Common myeloid progenitor, CD34-positive (primary cell): ENCODE data around the gene KLHDC7B.

Source experiments
- CTCF ChIA-PET: fragments of 350-600 bp; sonication (Branson Sonifier 250); formaldehyde crosslinking; loops from one replicate; lab custom pipeline; 2021; ENCODE audit warnings: antibody characterized with exemption; lab: Charles Lee
- POLR2A ChIA-PET: fragments of 350-600 bp; sonication (Branson Sonifier 250); formaldehyde crosslinking; loops from one replicate; lab custom pipeline; 2021; ENCODE audit warnings: antibody characterized with exemption; lab: Charles Lee
- DNase-seq, 3 donors: peaks; one replicate each; pipeline versions ENCODE4 v3.0.0 to v3.0.0-alpha.2; 2013
- H3K27ac ChIP-seq, 2 experiments: 1 replicate in 1 of 2; 2 replicates in 1 of 2; pipeline ENCODE4 v1.7.0; 2013; ENCODE audit warnings: inconsistent platforms in 2 of 2, low read length in 2 of 2, mild to moderate bottlenecking in 2 of 2, low read depth in 1 of 2, moderate library complexity in 1 of 2; ENCODE audit not compliant: severe bottlenecking in 2 of 2, insufficient read depth in 1 of 2, poor library complexity in 1 of 2
- H3K27me3 ChIP-seq, 5 experiments: replicated peaks in 2 of 5; 1 replicate in 3 of 5; 2 replicates in 2 of 5; pipeline versions ENCODE4 v1.6.1 to v1.7.0; 2013; ENCODE audit warnings: low read length in 4 of 5, mild to moderate bottlenecking in 2 of 5, moderate library complexity in 2 of 5, inconsistent platforms in 1 of 5; ENCODE audit not compliant: insufficient read depth in 5 of 5, control insufficient read depth in 4 of 5
- H3K36me3 ChIP-seq, 4 experiments: 1 replicate in 2 of 4; 2 replicates in 2 of 4; pipeline versions ENCODE4 v1.6.1 to v1.7.0; 2013; ENCODE audit warnings: low read length in 3 of 4, control low read depth in 1 of 4, mild to moderate bottlenecking in 1 of 4; ENCODE audit not compliant: control insufficient read depth in 4 of 4, insufficient read depth in 4 of 4
- H3K4me1 ChIP-seq, 4 experiments: 1 replicate in 3 of 4; 2 replicates in 1 of 4; pipeline versions ENCODE4 v1.6.1 to v1.7.1; 2013; ENCODE audit warnings: low read length in 3 of 4, mild to moderate bottlenecking in 3 of 4, control low read depth in 1 of 4, inconsistent platforms in 1 of 4, moderate library complexity in 1 of 4; ENCODE audit not compliant: control insufficient read depth in 4 of 4, insufficient read depth in 4 of 4; ENCODE audit errors: control extremely low read depth in 1 of 4
- H3K4me3 ChIP-seq, 7 experiments: 1 replicate in 4 of 7; 2 replicates in 3 of 7; pipeline versions ENCODE4 v1.5.1 to v1.7.0; 2013; ENCODE audit warnings: mild to moderate bottlenecking in 7 of 7, low read length in 6 of 7, moderate library complexity in 6 of 7, inconsistent platforms in 2 of 7, low read depth in 2 of 7, control low read depth in 1 of 7; ENCODE audit not compliant: insufficient read depth in 4 of 7, control insufficient read depth in 1 of 7; ENCODE audit errors: extremely low read depth in 1 of 7
- H3K9me3 ChIP-seq, 5 experiments: 1 replicate in 4 of 5; 2 replicates in 1 of 5; pipeline versions ENCODE4 v1.6.1 to v1.7.1; 2013; ENCODE audit warnings: low read length in 4 of 5, mild to moderate bottlenecking in 2 of 5, inconsistent platforms in 1 of 5, low read depth in 1 of 5, moderate library complexity in 1 of 5; ENCODE audit not compliant: control insufficient read depth in 4 of 5, insufficient read depth in 2 of 5; ENCODE audit errors: control extremely low read depth in 1 of 5
- WGBS: methylation state at CpG from one replicate; pipeline ENCODE4 v1.1.5; 2013; ENCODE audit not compliant: insufficient coverage; 5-methylcytosine and 5-hydroxymethylcytosine counted together

KLHDC7B gene

DNA sequence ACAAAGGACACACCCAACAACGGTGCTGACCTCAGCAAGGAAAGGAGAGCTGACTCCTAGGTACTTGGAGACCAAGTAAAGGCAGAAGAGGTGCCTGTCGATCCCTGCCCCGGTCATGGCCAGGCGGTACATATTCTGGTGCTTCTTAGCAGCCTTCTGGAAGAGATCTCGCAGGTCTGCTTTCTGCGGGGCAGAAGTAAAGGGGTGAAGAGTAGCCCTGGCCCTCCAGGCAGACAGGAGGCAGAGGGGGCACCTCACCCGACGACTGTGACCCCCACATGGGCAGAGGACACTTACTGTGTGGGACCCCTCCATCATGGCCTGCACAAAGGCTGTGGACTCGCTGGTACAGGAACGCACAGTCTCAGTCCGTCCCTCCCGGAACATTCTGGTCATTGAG, 25.2 kb downstream of the KLHDC7B start:
- Histone ChIP-seq H3K4me3 (no peak overlapping the region), H3K36me3 (peaks cover 0 to 63% (median 26%) of the 10 kb centered on the region in 4 experiments), H3K27ac (no peak overlapping the region), H3K27me3 (no peaks in the 10 kb centered on the region), H3K4me1 (no peaks in the 10 kb centered on the region), H3K9me3 (no peaks in the 10 kb centered on the region)
- DNase-seq = no peak
- CTCF ChIA-PET = interaction anchor here (1.0 to 3.0 kb wide), 3 partner anchors 7 to 50 kb away, joined by 3 to 14 read pairs (median 4); partner anchors contain the start of gene SYCE3
- 98% methylated on average over 12 of the region's 12 CpGs for WGBS
- POLR2A ChIA-PET = no interaction called here

DNA sequence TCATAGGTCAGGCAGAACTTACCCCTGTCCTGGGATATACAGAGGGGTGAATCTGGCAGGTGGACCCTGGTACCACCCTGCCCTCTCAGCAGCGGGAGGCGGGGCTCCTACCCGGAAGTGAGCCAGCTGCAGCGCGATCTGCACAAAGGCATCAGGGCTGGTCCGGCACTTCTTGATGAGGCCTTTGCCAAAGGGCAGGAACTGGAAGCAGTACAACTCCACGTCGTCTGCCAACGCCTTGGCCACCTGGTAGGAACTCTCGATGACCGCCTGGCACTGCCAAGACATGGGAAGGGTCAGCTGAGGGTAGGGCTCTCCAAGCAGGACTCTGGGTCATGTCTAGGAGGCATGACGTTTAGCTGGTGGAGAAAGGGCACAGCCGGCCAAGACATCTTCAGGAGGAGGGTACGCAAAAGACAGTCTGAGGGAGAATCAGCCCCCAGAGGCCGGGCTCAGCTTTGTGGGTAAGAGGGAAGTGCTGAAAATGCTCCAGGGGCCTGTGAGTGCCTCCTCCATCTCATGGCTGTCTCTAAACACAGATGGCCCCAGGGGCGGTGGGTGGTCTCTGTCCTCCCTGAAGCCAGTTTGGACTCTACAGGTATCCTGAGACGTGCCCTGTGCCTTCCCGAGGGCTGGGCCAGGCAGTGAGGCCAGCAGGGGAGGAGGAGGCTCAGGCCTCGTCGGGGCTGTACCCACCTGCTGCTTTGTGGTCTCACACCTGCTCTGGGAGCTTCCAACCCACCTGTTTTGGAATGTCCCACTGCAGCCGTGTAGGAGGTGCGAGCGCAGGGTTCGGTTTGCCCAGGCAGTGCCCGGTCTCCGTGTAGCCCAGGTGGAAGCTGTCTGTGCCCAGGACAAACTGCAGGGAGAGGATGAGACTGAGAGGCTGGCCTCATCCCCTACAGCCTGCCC, 25.8 kb downstream of the KLHDC7B start:
- H3K36me3 ChIP-seq = peaks cover 0 to 66% (median 26%) of the 10 kb centered on the region in 4 experiments
- WGBS = 97% methylated on average over 26 of the region's 26 CpGs
- CTCF ChIA-PET = interaction anchor here (1.0 to 3.0 kb wide), 4 partner anchors 8 to 49 kb away, joined by 3 to 14 read pairs (median 4); partner anchors contain the start of gene SYCE3
- POLR2A ChIA-PET = no interaction called here
- no peaks in the 10 kb centered on the region for H3K9me3 ChIP-seq
- no peak for DNase-seq
- no peak overlapping the region for H3K4me3 ChIP-seq
- H3K4me1 ChIP-seq = no peaks in the 10 kb centered on the region
- no peak overlapping the region for H3K27ac ChIP-seq
- H3K27me3 ChIP-seq = no peaks in the 10 kb centered on the region

DNA sequence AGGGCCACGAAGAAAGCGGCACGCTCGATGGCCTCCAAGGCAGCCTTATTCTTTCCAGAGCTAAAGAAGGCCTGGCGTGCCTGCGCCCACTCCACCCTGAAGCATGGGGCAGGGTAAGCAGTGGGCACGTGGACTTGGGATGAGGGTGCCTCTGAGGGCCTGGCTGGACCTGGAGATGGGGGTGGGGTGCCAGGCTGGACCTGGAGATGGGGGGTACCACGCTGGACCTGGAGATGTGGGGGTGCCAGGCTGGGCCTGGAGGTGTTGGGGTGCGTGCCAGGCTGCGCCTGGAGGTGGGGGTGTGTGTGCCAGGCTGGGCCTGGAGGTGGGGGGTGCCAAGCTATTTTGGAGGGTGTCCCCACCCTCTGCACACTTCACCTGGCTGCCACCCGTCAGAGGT, 27.3 kb downstream of the KLHDC7B start:
- H3K27me3 ChIP-seq = no peaks in the 10 kb centered on the region
- no peak for DNase-seq
- POLR2A ChIA-PET = interaction anchor here (1.1 kb wide), 1 partner anchor 36 kb away, joined by 4 read pairs; no protein-coding TSS in a partner anchor
- peaks cover 0 to 70% (median 24%) of the 10 kb centered on the region in 4 experiments for H3K36me3 ChIP-seq
- 99% methylated on average over 11 of the region's 11 CpGs for WGBS
- no peak overlapping the region for H3K4me3 ChIP-seq
- H3K9me3 ChIP-seq = no peaks in the 10 kb centered on the region
- H3K4me1 ChIP-seq = peaks cover 0 to 6% (median 4%) of the 10 kb centered on the region in 4 experiments
- no peak overlapping the region for H3K27ac ChIP-seq
- CTCF ChIA-PET = interaction anchor here (0.8 to 3.0 kb wide), 3 partner anchors 10 to 51 kb away, joined by 3 to 14 read pairs (median 3); partner anchors contain the start of gene SYCE3

DNA sequence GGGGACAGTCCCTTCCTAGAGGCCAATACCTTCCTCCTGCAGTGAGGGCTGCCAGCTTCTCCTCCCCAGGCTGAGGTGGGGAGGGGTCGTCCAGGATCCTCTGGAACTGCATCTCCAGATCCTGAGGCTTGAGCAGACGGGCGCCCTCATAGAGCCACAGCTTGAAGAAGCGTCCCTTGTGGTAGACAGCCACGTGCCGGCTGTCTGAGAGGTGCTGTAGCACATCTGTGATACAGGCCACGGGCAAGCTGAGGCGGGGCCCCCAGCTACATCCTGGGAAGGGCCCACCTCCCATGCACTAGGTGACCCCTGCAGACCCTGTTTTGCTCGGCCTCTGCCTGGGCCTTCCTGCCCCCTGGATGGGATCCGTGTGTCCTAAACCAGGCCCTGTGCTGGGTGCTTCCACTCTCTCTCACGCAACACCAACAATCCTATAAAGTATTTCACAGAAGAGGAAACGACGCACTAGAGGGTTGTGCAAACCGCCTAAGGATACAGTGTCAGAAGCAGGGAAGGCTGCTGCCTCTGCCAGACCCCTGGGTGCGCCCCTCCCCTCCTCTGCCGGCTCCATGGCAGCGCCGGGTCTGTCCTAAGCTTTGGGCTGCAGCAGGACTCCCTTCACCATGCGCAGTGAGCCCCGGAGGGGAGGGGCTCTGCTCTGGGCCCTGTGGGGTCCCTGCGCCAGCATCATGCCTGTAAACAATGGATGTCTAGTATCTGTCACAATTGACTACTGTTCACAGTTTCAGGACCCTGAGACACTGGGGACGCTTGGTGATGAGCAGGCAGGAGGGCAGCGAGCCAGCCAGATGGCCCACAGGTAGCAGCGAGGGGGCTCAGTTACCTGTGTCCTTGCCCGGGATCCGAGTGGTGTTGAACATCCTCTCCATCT, 28.0 kb downstream of the KLHDC7B start:
- WGBS = 97% methylated on average over 24 of the region's 26 CpGs
- ChIA-PET CTCF (interaction anchor here (2.7 to 3.0 kb wide), 2 partner anchors 10 to 18 kb away, joined by 11 to 14 read pairs; partner anchors contain the start of gene SYCE3), POLR2A (interaction anchor here (1.1 kb wide), 1 partner anchor 35 kb away, joined by 4 read pairs; no protein-coding TSS in a partner anchor)
- Histone ChIP-seq H3K4me3 (no peak overlapping the region), H3K27me3 (peaks cover 0 to 2% (median 0%) of the 10 kb centered on the region in 5 experiments), H3K27ac (no peak overlapping the region), H3K9me3 (no peaks in the 10 kb centered on the region), H3K36me3 (peaks cover 0 to 71% (median 23%) of the 10 kb centered on the region in 4 experiments), H3K4me1 (peaks cover 0 to 14% (median 7%) of the 10 kb centered on the region in 4 experiments)
- no peak for DNase-seq

DNA sequence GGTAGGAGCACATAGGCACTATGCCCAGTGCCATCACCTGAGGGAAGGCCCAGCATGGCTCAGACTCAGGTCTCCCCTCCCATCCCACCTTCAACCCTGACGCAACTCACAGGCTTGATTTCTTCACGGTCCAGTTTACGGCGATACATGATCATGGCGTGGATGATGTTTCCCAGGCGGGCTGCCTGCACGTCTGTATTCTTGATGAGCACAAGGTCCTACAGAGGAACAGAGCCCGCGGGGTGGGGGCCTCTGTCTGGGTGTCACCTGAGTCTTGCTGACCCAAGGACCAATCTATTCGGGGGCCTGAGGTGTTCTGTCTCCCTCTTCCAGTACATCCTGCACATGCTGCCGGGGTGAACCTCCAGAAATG, 28.7 kb downstream of the KLHDC7B start:
- POLR2A ChIA-PET = no interaction called here
- Histone ChIP-seq H3K4me1 (peaks cover 0 to 17% (median 7%) of the 10 kb centered on the region in 4 experiments), H3K27ac (no peak overlapping the region), H3K9me3 (no peaks in the 10 kb centered on the region), H3K27me3 (peaks cover 0 to 3% (median 0%) of the 10 kb centered on the region in 5 experiments), H3K36me3 (peaks cover 0 to 71% (median 23%) of the 10 kb centered on the region in 4 experiments), H3K4me3 (no peak overlapping the region)
- CTCF ChIA-PET = interaction anchor here (0.8 to 4.9 kb wide), 4 partner anchors 10 to 124 kb away, joined by 3 to 42 read pairs (median 7); partner anchors contain the start of gene SYCE3
- WGBS = 100% methylated on average over 10 of the region's 11 CpGs
- no peak for DNase-seq

DNA sequence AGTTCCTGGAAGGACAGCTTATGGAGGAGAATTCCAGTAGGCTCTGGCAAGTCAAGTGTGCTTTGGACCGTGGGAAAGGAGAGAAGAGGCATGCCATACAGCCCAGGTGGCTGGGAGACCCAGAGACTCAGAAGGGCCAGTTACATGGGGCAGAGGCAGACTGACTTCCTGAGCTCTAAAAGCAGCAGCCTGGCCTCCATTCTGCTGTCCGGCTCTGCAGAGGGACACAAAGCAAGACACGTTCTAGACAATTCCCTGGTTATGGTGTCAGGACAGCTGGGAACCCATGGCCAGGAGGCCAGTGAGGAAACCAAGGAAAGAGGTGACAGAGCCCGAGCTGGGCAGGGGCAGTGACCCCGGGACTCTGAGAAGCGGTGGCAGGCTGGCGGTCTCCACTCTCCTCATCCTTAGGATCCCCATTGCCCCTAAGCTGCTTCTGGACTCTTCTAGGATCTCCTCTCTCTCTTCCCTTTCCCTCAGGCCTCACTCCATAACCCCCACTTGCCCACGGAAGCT, 29.8 kb downstream of the KLHDC7B start:
- no peak overlapping the region for H3K4me3 ChIP-seq
- WGBS = 100% methylated on average over 7 of the region's 8 CpGs
- peaks cover 0 to 17% (median 7%) of the 10 kb centered on the region in 4 experiments for H3K4me1 ChIP-seq
- ChIA-PET POLR2A (no interaction called here), CTCF (interaction anchor here (0.9 to 4.9 kb wide), 9 partner anchors 11 to 123 kb away, joined by 3 to 42 read pairs (median 4); partner anchors contain the start of genes SCO2 and SYCE3)
- peaks cover 0 to 3% (median 0%) of the 10 kb centered on the region in 5 experiments for H3K27me3 ChIP-seq
- no peaks in the 10 kb centered on the region for H3K9me3 ChIP-seq
- no peak for DNase-seq
- peaks cover 0 to 71% (median 29%) of the 10 kb centered on the region in 4 experiments for H3K36me3 ChIP-seq
- no peak overlapping the region for H3K27ac ChIP-seq
